GM10248 (cell line): ENCODE results near the gene PRR7.
A peak's percentile ranks its signal among the peaks of the same experiment; 100 is the strongest.

Experiments
- CTCF ChIA-PET: fragments of 300-600 bp; sonication (Branson Sonifier 250); formaldehyde crosslinking; extraction: SDS; loops from one replicate; lab custom pipeline; 2021; ENCODE audit warnings: antibody characterized with exemption; lab: Yijun Ruan, JAX
- POLR2A ChIA-PET: fragments of 350-650 bp; sonication (Branson Sonifier 250); formaldehyde crosslinking; extraction: SDS; loops from one replicate; lab custom pipeline; 2020; ENCODE audit warnings: antibody characterized with exemption; lab: Yijun Ruan, JAX
- DNase-seq: peaks from one replicate; pipeline ENCODE4 v3.0.0; 2012; ENCODE audit errors: extremely low spot score
- TF ChIP-seq, protein P1 (sequence below): IDR thresholded peaks from 2 replicates; pipeline ENCODE4 v1.5.1; 2012; ENCODE audit warnings: mild to moderate bottlenecking, low read depth; ENCODE audit errors: extremely low read depth, missing control alignments, control extremely low read depth

Gene PRR7

DNA sequence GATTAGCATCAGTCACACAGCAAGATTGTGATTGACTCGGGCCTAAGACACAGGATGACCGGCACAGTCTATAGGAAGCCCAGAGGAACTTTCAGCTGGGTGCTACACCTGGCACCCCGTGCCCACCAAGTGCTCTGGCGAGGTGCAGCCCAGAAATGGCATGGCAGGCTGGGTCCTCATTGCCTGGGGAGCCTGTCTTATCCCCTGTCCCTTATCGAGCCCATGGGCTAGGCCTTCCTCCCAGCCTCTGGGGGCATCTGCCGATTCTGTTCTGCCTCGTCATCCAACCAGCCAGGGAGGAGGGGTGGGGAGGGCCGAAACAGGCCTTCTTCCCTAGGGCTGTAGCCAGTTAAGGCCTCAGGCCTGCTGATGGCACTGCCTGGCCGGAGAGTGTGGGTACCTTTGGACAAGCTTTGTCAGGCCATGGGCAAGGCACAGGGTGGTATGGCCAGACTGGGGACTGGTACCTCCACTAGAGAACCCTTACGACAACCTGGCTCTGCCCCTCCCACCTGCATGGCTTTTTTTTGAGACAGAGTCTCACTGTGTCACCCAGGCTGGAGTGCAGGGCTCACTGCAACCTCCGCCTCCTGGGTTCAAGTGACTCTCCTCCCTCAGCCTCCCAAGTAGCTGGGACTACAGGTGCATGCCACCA lies 18.6 kb upstream of the PRR7 start:
- ChIA-PET POLR2A (interaction anchor here (1.9 kb wide), 1 partner anchor 15 kb away, joined by 8 read pairs; no protein-coding TSS in a partner anchor), CTCF (interaction anchor here (0.7 to 23.4 kb wide), 12 partner anchors 13 to 126 kb away, joined by 3 to 347 read pairs (median 5); partner anchors contain the start of gene F12)
- no peak for DNase-seq
- TF ChIP-seq, protein P1, sequence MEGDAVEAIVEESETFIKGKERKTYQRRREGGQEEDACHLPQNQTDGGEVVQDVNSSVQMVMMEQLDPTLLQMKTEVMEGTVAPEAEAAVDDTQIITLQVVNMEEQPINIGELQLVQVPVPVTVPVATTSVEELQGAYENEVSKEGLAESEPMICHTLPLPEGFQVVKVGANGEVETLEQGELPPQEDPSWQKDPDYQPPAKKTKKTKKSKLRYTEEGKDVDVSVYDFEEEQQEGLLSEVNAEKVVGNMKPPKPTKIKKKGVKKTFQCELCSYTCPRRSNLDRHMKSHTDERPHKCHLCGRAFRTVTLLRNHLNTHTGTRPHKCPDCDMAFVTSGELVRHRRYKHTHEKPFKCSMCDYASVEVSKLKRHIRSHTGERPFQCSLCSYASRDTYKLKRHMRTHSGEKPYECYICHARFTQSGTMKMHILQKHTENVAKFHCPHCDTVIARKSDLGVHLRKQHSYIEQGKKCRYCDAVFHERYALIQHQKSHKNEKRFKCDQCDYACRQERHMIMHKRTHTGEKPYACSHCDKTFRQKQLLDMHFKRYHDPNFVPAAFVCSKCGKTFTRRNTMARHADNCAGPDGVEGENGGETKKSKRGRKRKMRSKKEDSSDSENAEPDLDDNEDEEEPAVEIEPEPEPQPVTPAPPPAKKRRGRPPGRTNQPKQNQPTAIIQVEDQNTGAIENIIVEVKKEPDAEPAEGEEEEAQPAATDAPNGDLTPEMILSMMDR, result no peak

DNA sequence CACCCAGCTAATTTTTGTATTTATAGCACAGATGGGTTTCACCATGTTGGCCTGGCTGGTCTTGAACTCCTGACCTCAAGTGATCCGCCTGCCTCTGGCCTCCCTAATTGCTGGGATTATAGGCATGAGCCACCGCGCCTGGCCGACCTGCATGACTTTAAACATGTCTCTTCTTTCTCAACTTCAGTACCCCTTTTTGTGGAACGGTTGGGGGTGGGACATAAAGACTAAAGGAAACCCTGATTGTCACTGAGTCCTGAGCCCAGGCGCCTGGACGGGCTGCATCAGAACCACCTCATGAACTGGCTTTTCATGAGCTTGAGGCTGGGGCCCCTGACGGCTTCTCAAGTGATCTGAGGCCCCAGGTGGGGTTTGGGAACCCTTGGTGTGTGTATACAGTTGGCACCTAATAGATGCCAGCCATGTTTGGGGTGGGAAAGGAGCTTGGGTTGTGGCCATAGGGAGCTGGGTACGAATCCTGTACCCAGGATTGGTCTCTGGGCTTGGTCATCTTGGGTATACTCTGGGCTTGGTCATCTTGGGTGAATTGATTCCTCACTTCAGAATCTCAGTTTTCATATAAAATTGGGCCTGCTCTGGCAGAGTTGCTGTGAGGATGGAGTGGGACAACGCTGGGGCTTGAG lies 17.9 kb upstream of the PRR7 start:
- CTCF ChIA-PET, result interaction anchor here (1.0 to 23.4 kb wide), 10 partner anchors 14 to 127 kb away, joined by 3 to 347 read pairs (median 7); partner anchors contain the start of gene F12
- no peak for DNase-seq
- TF ChIP-seq, protein P1, result no peak
- POLR2A ChIA-PET, result interaction anchor here (0.7 to 1.9 kb wide), 2 partner anchors 15 to 71 kb away, joined by 8 to 12 read pairs; no protein-coding TSS in a partner anchor

DNA sequence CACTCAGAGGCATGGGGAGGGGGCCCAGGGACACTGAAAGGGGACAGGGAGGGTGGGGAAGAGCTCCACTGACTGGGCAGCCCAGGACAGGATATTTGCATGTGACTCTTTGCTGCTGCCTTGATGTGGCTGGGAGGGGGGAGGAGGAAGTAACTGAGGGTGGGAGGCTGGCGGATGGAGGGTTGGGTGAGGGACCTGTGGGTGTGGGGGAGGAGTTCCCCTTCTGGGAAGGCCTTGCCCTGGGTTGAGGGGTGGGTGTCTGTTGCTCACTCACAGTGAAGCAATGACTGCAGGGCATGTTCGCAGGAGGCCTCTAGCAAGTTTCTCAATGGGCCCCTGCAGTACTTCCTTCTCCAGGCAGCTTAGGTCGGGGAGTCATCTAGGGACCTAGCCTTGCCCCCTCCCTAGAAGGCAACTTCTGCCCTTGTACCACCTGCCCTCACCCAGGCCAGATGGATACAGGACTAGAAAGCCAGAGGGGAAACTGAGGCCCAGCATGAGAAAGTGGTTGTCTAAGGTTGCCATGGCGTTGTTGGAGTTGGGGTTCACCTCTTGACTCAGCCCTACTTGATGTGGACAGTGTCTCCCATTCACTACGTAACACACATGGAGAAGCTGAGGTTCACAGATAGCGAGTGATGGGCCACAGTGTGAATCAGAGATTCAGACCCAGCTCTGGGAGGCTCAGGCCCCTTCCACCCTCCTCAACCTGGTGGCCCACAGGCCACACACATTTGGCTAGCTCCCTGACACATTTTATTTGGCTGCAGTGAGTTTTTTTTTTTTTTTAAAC lies 17.2 kb upstream of the PRR7 start:
- ChIA-PET CTCF (interaction anchor here (1.0 to 23.4 kb wide), 11 partner anchors 15 to 315 kb away, joined by 3 to 347 read pairs (median 8); partner anchors contain the start of gene F12), POLR2A (interaction anchor here (0.6 to 1.9 kb wide), 4 partner anchors 14 to 137 kb away, joined by 4 to 12 read pairs (median 6); partner anchors contain the start of gene PRR7)
- TF ChIP-seq, protein P1, result no peak
- peak; percentile 76 for DNase-seq

DNA sequence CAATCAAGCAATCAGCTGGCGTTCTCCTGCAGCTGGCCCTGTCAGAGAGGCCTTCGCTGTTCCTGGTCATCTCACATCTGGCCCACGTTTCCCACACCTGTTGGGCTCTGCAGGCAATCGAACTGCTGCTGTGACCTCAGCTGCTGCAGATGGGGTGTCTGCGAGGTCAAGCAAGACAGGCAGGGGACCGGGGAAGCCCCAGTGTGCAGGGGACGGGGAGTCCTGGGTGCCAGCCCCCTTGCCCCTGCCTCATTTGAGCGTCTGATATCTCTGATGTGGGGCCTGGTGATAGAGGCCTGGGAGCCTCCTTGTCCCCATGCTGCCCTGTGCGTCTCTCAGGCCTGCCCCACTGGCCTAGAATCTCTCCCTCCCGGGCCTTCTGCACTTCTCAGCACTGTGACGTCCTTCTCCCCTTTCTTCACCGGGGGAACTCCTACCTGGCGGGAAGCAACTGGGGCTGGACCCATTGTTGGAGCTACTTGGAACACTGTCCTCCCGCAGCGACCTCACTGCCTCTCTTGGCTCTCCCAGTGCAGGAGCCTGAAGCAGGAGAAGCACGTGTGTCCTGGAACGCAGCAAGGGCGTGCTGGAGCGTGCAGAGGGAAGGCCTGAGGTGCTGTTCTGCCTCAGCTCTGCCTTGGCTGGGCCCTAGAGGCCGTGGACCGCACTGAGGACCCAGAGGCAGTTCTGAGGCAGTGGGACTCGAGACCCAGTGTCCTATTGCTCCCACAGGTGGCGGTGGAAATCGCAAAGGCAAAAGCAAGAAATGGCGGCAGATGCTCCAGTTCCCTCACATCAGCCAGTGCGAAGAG lies 16.3 kb upstream of the PRR7 start:
- DNase-seq, result peak; percentile 60
- ChIA-PET CTCF (interaction anchor here (0.7 to 23.4 kb wide), 12 partner anchors 14 to 316 kb away, joined by 3 to 347 read pairs (median 12); partner anchors contain the start of gene F12), POLR2A (interaction anchor here (0.6 to 1.9 kb wide), 4 partner anchors 11 to 138 kb away, joined by 3 to 8 read pairs (median 4); partner anchors contain the start of gene PRR7)
- TF ChIP-seq, protein P1, result no peak

DNA sequence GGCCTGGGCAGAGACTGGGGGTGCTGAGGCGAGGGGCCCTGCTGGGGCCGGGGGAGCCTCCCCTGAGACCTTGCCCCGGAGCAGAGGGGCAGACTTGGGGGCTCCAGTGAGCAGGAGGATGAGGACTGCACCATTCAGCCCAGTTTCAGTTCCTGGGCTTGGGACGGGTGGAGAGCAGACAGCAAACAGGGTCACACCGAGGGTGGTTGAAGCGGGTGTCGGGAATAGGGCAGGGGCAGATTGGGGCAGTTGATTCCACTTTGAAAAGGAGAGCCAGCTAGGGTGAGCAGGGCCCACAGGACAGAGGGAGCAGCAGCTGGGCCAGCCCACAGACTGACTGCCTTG lies 15.7 kb upstream of the PRR7 start:
- DNase-seq, result no peak
- TF ChIP-seq, protein P1, result no peak
- ChIA-PET POLR2A (interaction anchor here (0.9 to 1.7 kb wide), 3 partner anchors 10 to 14 kb away, joined by 3 to 6 read pairs (median 4); no protein-coding TSS in a partner anchor), CTCF (interaction anchor here (0.7 to 23.4 kb wide), 10 partner anchors 14 to 770 kb away, joined by 3 to 347 read pairs (median 11); partner anchors contain the start of gene F12)
